H9 (cell line): ENCODE measurements around the gene CHCHD3. TPM values are rescaled to one million over a fixed set of nuclear protein-coding genes. Genes with fewer than 3 reads are reported as not detected.

Experiments
- DNase-seq: peaks from one replicate; pipeline ENCODE4 v3.0.0-alpha.2; 2017
- H2AFZ ChIP-seq: one replicate; pipeline ENCODE4 v1.6.1; 2013; ENCODE audit warnings: mild to moderate bottlenecking, low read length, control low read depth, moderate library complexity
- H2AK5ac ChIP-seq: 2 replicates; pipeline ENCODE4 v1.6.1; 2013; ENCODE audit warnings: low read length, control low read depth, mixed read lengths; ENCODE audit not compliant: insufficient read length
- H2BK120ac ChIP-seq: one replicate; pipeline ENCODE4 v1.6.1; 2013; ENCODE audit warnings: low read depth, mild to moderate bottlenecking, low read length, control low read depth, inconsistent platforms; ENCODE audit not compliant: poor library complexity, severe bottlenecking
- H2BK12ac ChIP-seq: 2 replicates; pipeline ENCODE4 v1.6.1; 2013; ENCODE audit warnings: low read length, control low read depth, mixed read lengths, low read depth; ENCODE audit not compliant: insufficient read length
- H2BK15ac ChIP-seq: 2 replicates; pipeline ENCODE4 v1.6.1; 2013; ENCODE audit warnings: low read depth, low read length, control low read depth
- H2BK20ac ChIP-seq: one replicate; pipeline ENCODE4 v1.6.1; 2013; ENCODE audit warnings: low read depth, mild to moderate bottlenecking, low read length, control low read depth, inconsistent platforms; ENCODE audit not compliant: poor library complexity, severe bottlenecking
- H2BK5ac ChIP-seq: 2 replicates; pipeline ENCODE4 v1.6.1; 2013; ENCODE audit warnings: low read length, control low read depth, mixed read lengths; ENCODE audit not compliant: insufficient read length
- H3K14ac ChIP-seq: 2 replicates; pipeline ENCODE4 v1.6.1; 2013; ENCODE audit warnings: low read length, control low read depth; ENCODE audit not compliant: insufficient read depth
- H3K18ac ChIP-seq: 2 replicates; pipeline ENCODE4 v1.6.1; 2013; ENCODE audit warnings: low read depth, mild to moderate bottlenecking, mixed read lengths, low read length, control low read depth; ENCODE audit not compliant: insufficient read length
- H3K23ac ChIP-seq: 2 replicates; pipeline ENCODE4 v1.6.1; 2013; ENCODE audit warnings: low read length, control low read depth, mixed read lengths, low read depth; ENCODE audit not compliant: insufficient read length
- H3K23me2 ChIP-seq: 2 replicates; pipeline ENCODE4 v1.6.1; 2013; ENCODE audit warnings: low read depth, mild to moderate bottlenecking, mixed read lengths, low read length, control low read depth; ENCODE audit not compliant: insufficient read length, poor library complexity, severe bottlenecking
- H3K27ac ChIP-seq: 2 replicates; pipeline ENCODE4 v1.5.1; 2013; ENCODE audit warnings: low read length, control low read depth, mixed read lengths, low read depth; ENCODE audit not compliant: insufficient read length
- H3K27me3 ChIP-seq: 2 replicates; pipeline ENCODE4 v1.6.1; 2013; ENCODE audit warnings: low read length, control low read depth, inconsistent platforms; ENCODE audit not compliant: insufficient read depth
- H3K4ac ChIP-seq: 2 replicates; pipeline ENCODE4 v1.6.1; 2013; ENCODE audit warnings: low read depth, mild to moderate bottlenecking, control low read depth, inconsistent platforms, low read length, moderate library complexity
- H3K4me1 ChIP-seq: 2 replicates; pipeline ENCODE4 v1.6.1; 2013; ENCODE audit warnings: low read length, control low read depth, inconsistent platforms; ENCODE audit not compliant: insufficient read depth
- H3K4me2 ChIP-seq: 2 replicates; pipeline ENCODE4 v1.6.1; 2013; ENCODE audit warnings: low read length, control low read depth, mixed read lengths; ENCODE audit not compliant: insufficient read length, insufficient read depth
- H3K56ac ChIP-seq: 2 replicates; pipeline ENCODE4 v1.6.1; 2013; ENCODE audit warnings: low read depth, mild to moderate bottlenecking, mixed read lengths, low read length, control low read depth; ENCODE audit not compliant: insufficient read length
- H3K79me1 ChIP-seq: 2 replicates; pipeline ENCODE4 v1.6.1; 2013; ENCODE audit warnings: low read depth, mild to moderate bottlenecking, moderate library complexity, low read length, control low read depth, inconsistent platforms; ENCODE audit not compliant: insufficient read depth, poor library complexity, severe bottlenecking
- H3K79me2 ChIP-seq: 2 replicates; pipeline ENCODE4 v1.6.1; 2013; ENCODE audit warnings: low read length, control low read depth, inconsistent platforms; ENCODE audit not compliant: insufficient read depth
- H3K9ac ChIP-seq: 2 replicates; pipeline ENCODE4 v1.6.1; 2013; ENCODE audit warnings: low read length, control low read depth, mixed read lengths; ENCODE audit not compliant: insufficient read length; ENCODE audit errors: extremely low read depth
- H3K9me3 ChIP-seq: one replicate; pipeline ENCODE4 v1.6.1; 2013; ENCODE audit warnings: low read depth, low read length, inconsistent platforms; ENCODE audit not compliant: control insufficient read depth
- H3T11ph ChIP-seq: one replicate; pipeline ENCODE4 v1.6.1; 2013; ENCODE audit warnings: mild to moderate bottlenecking, low read length, control low read depth, inconsistent platforms
- H4K20me1 ChIP-seq: one replicate; pipeline ENCODE4 v1.6.1; 2013; ENCODE audit not compliant: control insufficient read depth, insufficient read length, insufficient read depth
- H4K5ac ChIP-seq: 2 replicates; pipeline ENCODE4 v1.6.1; 2013; ENCODE audit warnings: low read depth, mild to moderate bottlenecking, mixed read lengths, low read length, control low read depth; ENCODE audit not compliant: insufficient read length
- H4K8ac ChIP-seq: replicated peaks from 2 replicates; pipeline ENCODE4 v1.6.1; 2013; ENCODE audit warnings: low read length, control low read depth, mixed read lengths, low read depth; ENCODE audit not compliant: insufficient read length
- H4K91ac ChIP-seq: 2 replicates; pipeline ENCODE4 v1.6.1; 2013; ENCODE audit warnings: low read depth, mild to moderate bottlenecking, moderate library complexity, mixed read lengths, low read length, control low read depth; ENCODE audit not compliant: insufficient read length
- H3K27ac Mint-ChIP-seq, 3 experiments: 2 replicates in 2 of 3; 3 replicates in 1 of 3; pipeline ENCODE4 v1.8.0; 2020 to 2021; ENCODE audit warnings: mixed read lengths in 3 of 3, mild to moderate bottlenecking in 1 of 3, moderate library complexity in 1 of 3
- H3K27me3 Mint-ChIP-seq: 2 replicates; pipeline ENCODE4 v1.8.0; 2021; ENCODE audit warnings: low read depth, mild to moderate bottlenecking, moderate library complexity, mixed read lengths
- H3K36me3 Mint-ChIP-seq, 3 experiments: 2 replicates in 2 of 3; 3 replicates in 1 of 3; pipeline ENCODE4 v1.8.0; 2020 to 2021; ENCODE audit warnings: low read depth in 3 of 3, mixed read lengths in 3 of 3; ENCODE audit not compliant: insufficient read depth in 1 of 3
- H3K4me1 Mint-ChIP-seq, 2 experiments: 2 replicates each; pipeline ENCODE4 v1.8.0; 2020; ENCODE audit warnings: mixed read lengths in 2 of 2
- H3K4me3 Mint-ChIP-seq, 2 experiments: 2 replicates in 1 of 2; 3 replicates in 1 of 2; pipeline ENCODE4 v1.8.0; 2020 to 2021; ENCODE audit warnings: mild to moderate bottlenecking in 2 of 2, mixed read lengths in 2 of 2, moderate library complexity in 1 of 2
- H3K9me3 Mint-ChIP-seq, 2 experiments: 2 replicates in 1 of 2; 3 replicates in 1 of 2; pipeline ENCODE4 v1.8.0; 2020; ENCODE audit warnings: mild to moderate bottlenecking in 2 of 2, mixed read lengths in 2 of 2, moderate library complexity in 1 of 2
- CTCF ChIP-seq: fragments of 200-600 bp; sonication (generic); conservative IDR thresholded peaks from 3 replicates; pipeline ENCODE4 v1.8.0; 2021; ENCODE audit warnings: antibody characterized with exemption, mild to moderate bottlenecking
- WGBS: extraction: QIAGEN DNeasy Blood & Tissue Kit; methylation state at CpG from one replicate; pipeline ENCODE4 v1.1.7; 2013; ENCODE audit warnings: missing lambda C conversion rate, low lambda C conversion rate, mixed read lengths; ENCODE audit not compliant: insufficient read length; ENCODE audit errors: extremely low coverage; 5-methylcytosine and 5-hydroxymethylcytosine counted together
- total RNA-seq: library from RNA; stranded (reverse); gene quantifications from 2 replicates; pipeline ENCODE4 v1.2.1, GENCODE V29; 2021

CHCHD3 gene
- total RNA-seq, 1 experiment from 2014 or later = 104 TPM

GRCh38 chr7:132790104-132790503, 291.8 kb downstream of the CHCHD3 start:
- Histone ChIP-seq H3K56ac (no peak overlapping the region), H2AFZ (no peak overlapping the region), H3K4me1 (no peaks in the 10 kb centered on the region), H2BK15ac (no peak overlapping the region), H3K27me3 (no peaks in the 10 kb centered on the region), H2BK120ac (no peak overlapping the region), H3K23ac (no peak overlapping the region), H2AK5ac (no peak overlapping the region), H3K4ac (no peak overlapping the region), H4K91ac (no peak overlapping the region), H3K27ac (no peak overlapping the region), H3K23me2 (no peaks in the 10 kb centered on the region), H3K79me2 (no peaks in the 10 kb centered on the region), H3K9ac (no peak overlapping the region), H3K18ac (no peak overlapping the region), H2BK5ac (no peak overlapping the region), H4K8ac (no peak overlapping the region), H3T11ph (no peak overlapping the region), H4K20me1 (no peaks in the 10 kb centered on the region), H3K14ac (no peak overlapping the region), H3K79me1 (no peaks in the 10 kb centered on the region), H3K9me3 (no peaks in the 10 kb centered on the region), H2BK20ac (no peak overlapping the region), H3K4me2 (no peak overlapping the region), H4K5ac (no peak overlapping the region), H2BK12ac (no peak overlapping the region)
- no peak for DNase-seq
- no peak overlapping the region for H3K4me3 Mint-ChIP-seq
- no peaks in the 10 kb centered on the region for H3K9me3 Mint-ChIP-seq
- peaks cover under 1 to 10% (median 6%) of the 10 kb centered on the region in 3 experiments; a peak in 5 of 7 replicates for H3K36me3 Mint-ChIP-seq
- peaks cover 0 to 5% of the 10 kb centered on the region in 2 experiments; a peak in 1 of 4 replicates for H3K4me1 Mint-ChIP-seq
- H3K27ac Mint-ChIP-seq = no peak overlapping the region
- no peak for TF ChIP-seq CTCF
- H3K27me3 Mint-ChIP-seq = no peaks in the 10 kb centered on the region
- no CpG with 5 or more reads among the region's 2 CpGs for WGBS
